ENCODE measurements around the gene KYNU.

DNA sequence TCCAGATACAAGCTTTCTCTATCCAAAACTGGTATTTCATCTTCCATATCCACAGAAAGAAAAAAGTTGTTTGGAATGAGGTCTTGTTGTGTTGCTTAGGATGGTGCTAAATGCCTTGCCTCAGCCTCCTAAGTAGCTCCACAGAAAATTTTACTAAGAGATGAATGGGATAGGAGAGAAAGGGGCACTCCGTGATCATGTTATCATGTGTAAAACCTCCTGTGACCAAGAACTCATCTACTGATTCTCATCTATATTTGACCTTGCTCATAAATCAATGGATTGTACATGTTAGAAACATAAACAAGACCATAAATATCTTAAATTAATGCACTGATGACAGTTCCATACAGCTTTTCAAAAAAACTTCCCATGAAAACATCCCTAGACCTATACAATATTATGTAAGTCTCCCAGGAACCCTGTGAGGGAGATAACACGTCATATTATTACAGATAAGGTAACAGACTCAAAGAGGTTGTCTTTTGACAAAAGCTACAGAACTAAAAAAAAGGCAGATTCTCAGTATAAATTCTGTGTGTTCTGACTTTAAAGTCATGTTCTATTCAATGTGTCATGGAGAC lies 29.3 kb upstream of the KYNU start:
- no peak for TF ChIP-seq ARNTL (CRISPR knock-in tag; IDR thresholded peaks at IDR 0.05; ENCODE audit: borderline replicate concordance, low read depth)
- no peak for TF ChIP-seq TCF4 (CRISPR knock-in tag; IDR thresholded peaks at IDR 0.05; ENCODE audit: borderline replicate concordance)
- TF ChIP-seq ZFP3 (CRISPR knock-in tag; IDR thresholded peaks at IDR 0.05) = no peak
- TF ChIP-seq, protein P1, sequence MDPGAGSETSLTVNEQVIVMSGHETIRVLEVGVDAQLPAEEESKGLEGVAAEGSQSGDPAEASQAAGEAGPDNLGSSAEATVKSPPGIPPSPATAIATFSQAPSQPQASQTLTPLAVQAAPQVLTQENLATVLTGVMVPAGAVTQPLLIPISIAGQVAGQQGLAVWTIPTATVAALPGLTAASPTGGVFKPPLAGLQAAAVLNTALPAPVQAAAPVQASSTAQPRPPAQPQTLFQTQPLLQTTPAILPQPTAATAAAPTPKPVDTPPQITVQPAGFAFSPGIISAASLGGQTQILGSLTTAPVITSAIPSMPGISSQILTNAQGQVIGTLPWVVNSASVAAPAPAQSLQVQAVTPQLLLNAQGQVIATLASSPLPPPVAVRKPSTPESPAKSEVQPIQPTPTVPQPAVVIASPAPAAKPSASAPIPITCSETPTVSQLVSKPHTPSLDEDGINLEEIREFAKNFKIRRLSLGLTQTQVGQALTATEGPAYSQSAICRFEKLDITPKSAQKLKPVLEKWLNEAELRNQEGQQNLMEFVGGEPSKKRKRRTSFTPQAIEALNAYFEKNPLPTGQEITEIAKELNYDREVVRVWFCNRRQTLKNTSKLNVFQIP (CRISPR knock-in tag; IDR thresholded peaks at IDR 0.05; ENCODE audit: borderline replicate concordance, low read depth) = no peak
- TF ChIP-seq CSDC2 (CRISPR knock-in tag; IDR thresholded peaks at IDR 0.05) = no peak
- TF ChIP-seq TSHZ2 (CRISPR knock-in tag; IDR thresholded peaks at IDR 0.05) = no peak
- no peak for TF ChIP-seq ZNF70 (CRISPR knock-in tag; IDR thresholded peaks at IDR 0.05)
